Gastrocnemius medialis (tissue), 4 donors: ENCODE data around the gene RAB25.

Experiments used
- CTCF ChIP-seq, 5 experiments: fragments of 450-650 bp in 3 of 5; fragments of 200-600 bp in 2 of 5; sonication (generic) in 2 of 5; IDR thresholded peaks in 4 of 5; conservative IDR thresholded peaks in 1 of 5; 1 replicate in 4 of 5; 2 replicates in 1 of 5; pipeline ENCODE4 v1.5.1; 2016 to 2019; ENCODE audit warnings: antibody characterized with exemption in 5 of 5, mild to moderate bottlenecking in 3 of 5, moderate library complexity in 3 of 5
- POLR2A ChIP-seq, 2 donors: fragments of 450-650 bp; IDR thresholded peaks; one replicate each; pipeline ENCODE4 v1.6.1; 2017; ENCODE audit warnings: antibody characterized with exemption in 2 of 2, mild to moderate bottlenecking in 2 of 2, moderate library complexity in 2 of 2

GRCh38 chr1:156103521-156103947 is 42.6 kb downstream of the RAB25 start:
- no peak for TF ChIP-seq CTCF (IDR thresholded peaks at IDR 0.05 in 4 of 5, conservative IDR thresholded peaks at IDR 0.05 in 1 of 5)
- TF ChIP-seq POLR2A (IDR thresholded peaks at IDR 0.05) = no peak
